OCI-LY1 (cell line): ENCODE measurements around the gene MTNR1B.

ENCODE experiments used
- H2AFZ ChIP-seq: fragments of 200-600 bp; sonication (generic), shearing (Covaris generic); 2 replicates; pipeline ENCODE4 v1.6.0; 2014; ENCODE audit warnings: antibody characterized with exemption, mild to moderate bottlenecking, low read length
- H3F3A ChIP-seq: fragments of 200-600 bp; sonication (generic), shearing (Covaris generic); 2 replicates; pipeline ENCODE4 v1.6.0; 2014; ENCODE audit warnings: mild to moderate bottlenecking, antibody characterized with exemption, low read length, moderate library complexity; ENCODE audit not compliant: insufficient read depth
- H3K27ac ChIP-seq: fragments of 200-600 bp; sonication (generic); 2 replicates; pipeline ENCODE4 v1.5.1; 2014; ENCODE audit warnings: low read length, mixed run types, mild to moderate bottlenecking, low read depth; ENCODE audit not compliant: poor library complexity, severe bottlenecking
- H3K27me3 ChIP-seq: fragments of 200-600 bp; sonication (generic); 2 replicates; pipeline ENCODE4 v1.6.0; 2014; ENCODE audit warnings: antibody characterized with exemption, mild to moderate bottlenecking, low read length, moderate library complexity; ENCODE audit not compliant: insufficient read depth
- H3K36me3 ChIP-seq: fragments of 200-600 bp; sonication (generic); 2 replicates; pipeline ENCODE4 v1.6.1; 2014; ENCODE audit warnings: mild to moderate bottlenecking, antibody characterized with exemption, low read length, moderate library complexity, mixed read lengths; ENCODE audit not compliant: insufficient read depth
- H3K4me1 ChIP-seq: fragments of 200-600 bp; sonication (generic); 2 replicates; pipeline ENCODE4 v1.5.1; 2014; ENCODE audit warnings: mild to moderate bottlenecking, low read length, moderate library complexity; ENCODE audit not compliant: insufficient read depth, severe bottlenecking
- H3K4me2 ChIP-seq: fragments of 200-600 bp; sonication (generic), shearing (Covaris generic); 2 replicates; pipeline ENCODE4 v1.6.1; 2014; ENCODE audit warnings: low read length
- H3K4me3 ChIP-seq: fragments of 200-600 bp; sonication (generic); 2 replicates; pipeline ENCODE4 v1.5.1; 2014; ENCODE audit warnings: low read length, low read depth, mild to moderate bottlenecking, mixed read lengths; ENCODE audit not compliant: poor library complexity, severe bottlenecking
- H3K79me2 ChIP-seq: fragments of 200-600 bp; shearing (Covaris generic); 2 replicates; pipeline ENCODE4 v1.6.1; 2016; ENCODE audit warnings: mixed run types, low read length, mixed read lengths; ENCODE audit not compliant: insufficient read depth
- H3K9ac ChIP-seq: fragments of 200-600 bp; sonication (generic), shearing (Covaris generic); 2 replicates; pipeline ENCODE4 v1.6.1; 2014; ENCODE audit warnings: mild to moderate bottlenecking, low read length, mixed read lengths
- H3K9me2 ChIP-seq: fragments of 200-600 bp; sonication (generic), shearing (Covaris generic); 2 replicates; pipeline ENCODE4 v1.6.1; 2014; ENCODE audit warnings: low read depth, mild to moderate bottlenecking, low read length, mixed read lengths
- H3K9me3 ChIP-seq: fragments of 200-600 bp; shearing (Covaris generic); 2 replicates; pipeline ENCODE4 v1.6.1; 2014; ENCODE audit warnings: low read length, mixed read lengths
- H4K20me1 ChIP-seq: fragments of 200-600 bp; sonication (generic), shearing (Covaris generic); 2 replicates; pipeline ENCODE4 v1.6.0; 2016; ENCODE audit warnings: mild to moderate bottlenecking, low read length; ENCODE audit not compliant: insufficient read depth
- CTCF ChIP-seq: fragments of 200-600 bp; sonication (generic), shearing (Covaris generic); IDR thresholded peaks from 2 replicates; pipeline ENCODE4 v1.5.1; 2017; ENCODE audit warnings: mild to moderate bottlenecking, antibody characterized with exemption, low read length, moderate library complexity, mixed read lengths
- EZH2 ChIP-seq: fragments of 200-600 bp; sonication (generic), shearing (Covaris generic); IDR thresholded peaks from 2 replicates; pipeline ENCODE4 v1.8.0; 2017; ENCODE audit warnings: borderline replicate concordance, mixed run types, mild to moderate bottlenecking, antibody characterized with exemption, low read length, moderate library complexity, mixed read lengths

The MTNR1B gene

GRCh38 chr11:92969634-92970347 lies at the start of gene MTNR1B:
Gene MTNR1B (plus strand): TSS chr11:92969651. CDS start chr11:92969726, 75 bp downstream.
- TF ChIP-seq CTCF (no peak), EZH2 (no peak)
- Histone ChIP-seq H3K4me2 (no peak within 1 kb of the TSS), H3K9me2 (no peaks in the 10 kb centered on the region), H3K27me3 (no peaks in the 10 kb centered on the region), H3K36me3 (no peaks in the 10 kb centered on the region), H4K20me1 (no peaks in the 10 kb centered on the region), H3K79me2 (no peaks in the 10 kb centered on the region), H3K4me1 (no peaks in the 10 kb centered on the region), H3K27ac (no peak within 1 kb of the TSS), H3K4me3 (no peak within 1 kb of the TSS), H2AFZ (no peak within 1 kb of the TSS), H3F3A (no peaks in the 10 kb centered on the region), H3K9ac (no peak within 1 kb of the TSS), H3K9me3 (no peaks in the 10 kb centered on the region)

- no peaks in the 10 kb centered on the region for H3K79me2 ChIP-seq
These were observed 49.1 kb upstream of the MTNR1B start for GRCh38 chr11:92920331-92920730.

GRCh38 chr11:92922731-92923130 lies 46.7 kb upstream of the MTNR1B start:
- Histone ChIP-seq H3K79me2 (no peaks in the 10 kb centered on the region), H3K9me2 (no peaks in the 10 kb centered on the region), H3K27ac (no peak overlapping the region), H3K36me3 (no peaks in the 10 kb centered on the region), H2AFZ (no peak overlapping the region), H3K4me2 (no peak overlapping the region), H3K9ac (no peak overlapping the region), H3K27me3 (no peaks in the 10 kb centered on the region), H3K9me3 (peaks cover 2% of the 10 kb centered on the region; the same call in 1 of the 2 replicates), H3F3A (no peaks in the 10 kb centered on the region), H3K4me1 (no peaks in the 10 kb centered on the region), H3K4me3 (no peak overlapping the region), H4K20me1 (no peaks in the 10 kb centered on the region)
- TF ChIP-seq EZH2 (no peak), CTCF (no peak)

More at GRCh38 chr11:92920331-92920730, 49.1 kb upstream of the MTNR1B start:
- Histone ChIP-seq H3K27ac (no peak overlapping the region), H2AFZ (no peak overlapping the region), H3K4me1 (no peaks in the 10 kb centered on the region), H3K4me2 (no peak overlapping the region), H4K20me1 (no peaks in the 10 kb centered on the region), H3K9ac (no peak overlapping the region), H3F3A (no peaks in the 10 kb centered on the region), H3K36me3 (no peaks in the 10 kb centered on the region), H3K9me2 (no peaks in the 10 kb centered on the region), H3K27me3 (no peaks in the 10 kb centered on the region), H3K9me3 (peaks cover 2% of the 10 kb centered on the region; the same call in 1 of the 2 replicates), H3K4me3 (no peak overlapping the region)
- no peak for TF ChIP-seq CTCF
- TF ChIP-seq EZH2: no peak
